A549 (cell line): Measurements from ENCODE around the gene MSH6.

Source experiments
- CTCF ChIP-seq: fragments of >200 bp; sonication (Bioruptor Twin); formaldehyde crosslinking; IDR thresholded peaks from 3 replicates; pipeline ENCODE4 v1.5.1; 2016
- PBX3 ChIP-seq: IDR thresholded peaks from 2 replicates; pipeline ENCODE4 v1.6.1; 2012
- TFCP2L1 ChIP-seq: fragments of 250-450 bp; sonication (Bioruptor Pico); IDR thresholded peaks from 2 replicates; pipeline ENCODE4 v1.5.0; 2021; ENCODE audit warnings: mild to moderate bottlenecking
- TP53 ChIP-seq: fragments of 250-450 bp; sonication (Bioruptor Pico); IDR thresholded peaks from 2 replicates; pipeline ENCODE4 v1.5.0; 2021; ENCODE audit warnings: mild to moderate bottlenecking, moderate library complexity
- ZC3H11A ChIP-seq: fragments of 450-650 bp; IDR thresholded peaks from 2 replicates; pipeline ENCODE4 v1.6.1; 2014; ENCODE audit warnings: antibody characterized with exemption, mild to moderate bottlenecking

DNA sequence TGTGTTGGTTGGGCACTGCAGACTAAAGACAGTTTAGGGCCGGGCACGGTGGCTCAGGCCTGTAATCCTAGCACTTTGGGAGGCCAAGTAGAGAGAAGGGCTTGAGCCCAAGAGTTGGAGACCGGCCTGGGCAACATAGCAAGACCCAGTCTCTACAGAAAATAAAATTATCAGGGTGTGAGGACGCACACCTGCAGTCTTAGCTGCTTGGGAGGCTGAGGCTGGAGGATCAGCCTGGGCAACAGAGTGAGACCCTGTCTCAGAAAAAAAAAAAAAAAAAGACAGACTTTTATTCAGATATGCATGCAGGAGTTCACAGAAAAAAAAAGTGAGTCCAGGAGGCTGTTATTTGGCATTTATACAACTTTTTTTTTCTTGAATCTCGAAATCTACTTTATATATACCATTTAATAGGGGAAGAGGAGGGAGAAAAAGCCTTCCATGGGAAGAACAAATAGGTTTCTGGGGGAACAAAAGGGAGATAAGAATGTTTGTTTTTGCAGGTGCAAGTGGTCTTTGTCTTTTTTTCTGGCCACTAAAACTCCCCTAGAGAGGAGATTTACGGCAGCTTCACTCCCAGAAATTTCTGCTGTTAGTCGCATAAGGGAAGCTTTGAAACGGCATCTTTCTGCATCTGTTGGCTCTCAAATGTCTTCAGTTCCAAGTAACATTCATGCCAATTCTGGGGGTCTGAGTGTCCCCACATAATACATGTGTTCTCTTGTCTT is 4.1 kb upstream of the MSH6 start:
- TF ChIP-seq TFCP2L1 (CRISPR knock-in tag), result no peak
- no peak for TF ChIP-seq CTCF
- no peak for TF ChIP-seq TP53 (CRISPR knock-in tag)
- no peak for TF ChIP-seq PBX3
- TF ChIP-seq ZC3H11A, result no peak
